HG03442 (cell line): ENCODE results near the gene TLE1.

Experiments used
- ATAC-seq: cut with Tn5 transposase; IDR thresholded peaks from one replicate; pipeline ENCODE4 v1.9.1; 2021; ENCODE audit warnings: mild to moderate bottlenecking, moderate library complexity; ENCODE audit not compliant: unreplicated experiment

TLE1 gene

GRCh38 chr9:81686614-81687520 lies 2.5 kb downstream of the TLE1 start:
- ATAC-seq = peak; percentile 20

GRCh38 chr9:81685763-81686613 lies 3.4 kb downstream of the TLE1 start:
- ATAC-seq = no peak

- ATAC-seq = no peak
Measured at GRCh38 chr9:81684635-81685034, 4.7 kb downstream of the TLE1 start.

GRCh38 chr9:81683704-81684103 lies 5.6 kb downstream of the TLE1 start:
- no peak for ATAC-seq

GRCh38 chr9:81683238-81683637 lies 6.1 kb downstream of the TLE1 start:
- ATAC-seq = no peak

- ATAC-seq = no peak
Measured at GRCh38 chr9:81682797-81683196, 6.5 kb downstream of the TLE1 start.

- ATAC-seq = no peak
Measured at GRCh38 chr9:81682177-81682576, 7.2 kb downstream of the TLE1 start.

GRCh38 chr9:81680506-81680905 lies 8.8 kb downstream of the TLE1 start:
- no peak for ATAC-seq

- ATAC-seq = no peak
Measured at GRCh38 chr9:81680006-81680405, 9.3 kb downstream of the TLE1 start.

GRCh38 chr9:81678088-81678487 lies 11.3 kb downstream of the TLE1 start:
- no peak for ATAC-seq

- no peak for ATAC-seq
Measured at GRCh38 chr9:81676395-81676794, 13.0 kb downstream of the TLE1 start.

- no peak for ATAC-seq
Measured at GRCh38 chr9:81673310-81673709, 16.0 kb downstream of the TLE1 start.

GRCh38 chr9:81671880-81672280 lies 17.5 kb downstream of the TLE1 start:
- ATAC-seq = no peak

GRCh38 chr9:81669866-81670265 lies 19.5 kb downstream of the TLE1 start:
- no peak for ATAC-seq

- ATAC-seq = no peak
Measured at GRCh38 chr9:81669041-81669651, 20.2 kb downstream of the TLE1 start.

- ATAC-seq = no peak
Measured at GRCh38 chr9:81666123-81666522, 23.2 kb downstream of the TLE1 start.

GRCh38 chr9:81665322-81665871 lies 23.9 kb downstream of the TLE1 start:
- peak; percentile 18 for ATAC-seq

GRCh38 chr9:81664638-81665222 lies 24.6 kb downstream of the TLE1 start:
- peak; percentile 52 for ATAC-seq

GRCh38 chr9:81661339-81661738 lies 28.0 kb downstream of the TLE1 start:
- ATAC-seq = no peak

- no peak for ATAC-seq
Measured at GRCh38 chr9:81656871-81657337, 32.4 kb downstream of the TLE1 start.

- ATAC-seq = peak; percentile 90
Measured at GRCh38 chr9:81656004-81656403, 33.3 kb downstream of the TLE1 start.
